NCI-H1048 (cell line): ENCODE measurements around the gene MAP7D3.

ENCODE experiments used
- DNase-seq: peaks from one replicate; lab custom pipeline; 2025; lab: John Stamatoyannopoulos, UW

Gene MAP7D3

DNA sequence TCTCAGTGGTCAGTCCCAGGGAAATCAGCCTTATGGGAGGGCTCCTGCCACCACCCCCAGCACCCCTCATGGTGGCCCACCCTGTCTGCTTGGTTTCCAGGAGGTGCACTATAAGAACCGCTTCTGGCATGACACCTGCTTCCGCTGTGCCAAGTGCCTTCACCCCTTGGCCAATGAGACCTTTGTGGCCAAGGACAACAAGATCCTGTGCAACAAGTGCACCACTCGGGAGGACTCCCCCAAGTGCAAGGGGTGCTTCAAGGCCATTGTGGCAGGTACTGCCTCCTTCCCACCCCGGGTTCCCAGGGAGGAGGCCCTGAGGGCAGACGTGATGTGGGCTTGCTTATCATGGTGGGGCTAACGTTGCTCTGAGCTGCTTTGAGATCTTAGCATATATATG lies 44.3 kb downstream of the MAP7D3 start:
- no peak for DNase-seq

DNA sequence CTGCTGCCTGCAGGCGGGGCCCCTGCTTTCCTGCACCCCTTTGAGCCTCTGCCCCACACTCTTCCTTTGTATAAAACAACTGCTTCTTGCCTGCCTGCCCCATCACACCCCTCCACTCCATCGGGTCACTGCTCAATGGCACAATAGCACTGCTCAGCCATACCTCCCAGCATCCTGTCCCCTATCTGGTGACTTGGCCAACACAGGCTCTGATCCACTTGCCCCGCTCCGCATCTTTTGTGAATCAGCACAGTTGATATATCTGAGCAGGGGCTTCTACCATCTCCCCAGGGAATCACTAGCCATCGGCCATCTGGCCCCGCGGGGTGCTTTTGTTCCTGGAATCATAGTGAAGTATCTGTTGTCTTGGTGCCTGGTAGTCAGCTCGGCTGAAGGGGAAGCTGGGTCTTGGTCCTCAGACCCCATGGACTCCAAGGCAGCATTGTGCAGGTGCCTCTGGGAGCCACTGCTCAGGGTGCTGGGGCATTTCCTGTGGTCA lies 45.3 kb downstream of the MAP7D3 start:
- DNase-seq: no peak

- DNase-seq: no peak
Measured at GRCh38 chrX:136204571-136204970, 46.6 kb downstream of the MAP7D3 start.

DNA sequence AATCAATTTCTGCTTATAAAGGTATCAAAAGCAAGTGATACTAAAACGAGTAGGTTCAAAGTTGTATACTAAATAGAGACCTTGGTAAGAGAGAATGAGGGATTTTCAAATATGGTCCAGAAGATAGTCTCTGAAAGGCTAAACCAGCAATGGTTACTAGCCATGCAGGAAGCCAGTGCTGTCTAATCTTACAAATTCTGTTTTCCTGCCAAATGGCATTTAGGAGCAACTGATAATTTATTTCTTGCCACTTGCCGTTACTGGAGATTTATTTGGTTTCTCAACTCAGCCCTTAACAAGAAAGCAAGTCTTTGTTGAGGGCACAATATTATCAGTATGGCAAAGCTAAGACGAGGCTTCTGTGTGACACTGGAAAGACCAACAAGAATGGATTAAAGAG lies 47.2 kb downstream of the MAP7D3 start:
- no peak for DNase-seq

DNA sequence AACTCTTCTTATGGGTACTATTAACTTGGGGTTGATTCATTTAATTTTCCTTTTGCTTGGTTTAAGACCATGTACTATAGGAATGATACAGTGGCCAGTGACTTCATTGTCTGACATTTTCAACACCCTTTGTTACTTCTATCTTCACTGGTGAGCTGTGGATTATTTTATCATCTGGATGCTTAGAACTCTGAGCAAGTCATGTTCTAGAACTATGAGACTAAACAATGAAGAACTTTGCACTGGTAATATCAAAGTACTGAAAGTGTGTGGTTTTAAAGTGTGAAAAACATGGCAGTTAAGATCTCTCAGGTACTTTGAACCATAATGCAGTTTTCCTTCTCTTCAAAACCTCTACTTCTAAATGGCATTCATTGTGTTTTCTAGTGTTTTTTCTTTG lies 47.8 kb downstream of the MAP7D3 start:
- no peak for DNase-seq

- DNase-seq: no peak
Measured at GRCh38 chrX:136202889-136203288, 48.3 kb downstream of the MAP7D3 start.

GRCh38 chrX:136201601-136202000 lies 49.6 kb downstream of the MAP7D3 start:
- DNase-seq: no peak

- DNase-seq: no peak
Measured at GRCh38 chrX:136200466-136200865, 50.7 kb downstream of the MAP7D3 start.

- no peak for DNase-seq
Measured at GRCh38 chrX:136199365-136199764, 51.8 kb downstream of the MAP7D3 start.

DNA sequence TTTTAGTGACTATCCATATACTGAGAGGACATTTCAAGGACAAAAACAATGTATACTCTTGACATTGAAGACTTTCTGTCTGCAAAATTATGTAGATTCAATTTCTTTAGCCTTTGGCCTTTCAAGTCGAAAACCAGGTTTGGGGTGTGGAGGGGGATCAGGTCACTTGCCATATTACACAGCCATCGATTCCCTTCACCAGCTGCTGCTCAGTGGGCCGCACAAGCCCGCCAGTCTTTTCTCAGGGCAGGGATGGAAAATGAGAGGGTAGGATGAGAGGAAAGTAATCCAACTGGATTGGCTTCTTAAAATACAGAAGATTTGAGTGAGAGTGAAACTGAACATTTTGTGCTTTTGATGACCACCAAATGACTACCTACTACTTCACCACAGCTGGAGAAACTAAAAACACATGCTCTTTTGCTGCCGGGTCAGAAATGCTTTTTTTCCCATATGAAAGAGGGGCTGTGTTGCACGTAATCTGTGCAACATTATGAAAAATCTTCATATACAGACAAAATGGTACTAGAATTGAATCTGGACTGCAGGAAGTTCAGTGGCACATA lies 52.4 kb downstream of the MAP7D3 start:
- no peak for DNase-seq

DNA sequence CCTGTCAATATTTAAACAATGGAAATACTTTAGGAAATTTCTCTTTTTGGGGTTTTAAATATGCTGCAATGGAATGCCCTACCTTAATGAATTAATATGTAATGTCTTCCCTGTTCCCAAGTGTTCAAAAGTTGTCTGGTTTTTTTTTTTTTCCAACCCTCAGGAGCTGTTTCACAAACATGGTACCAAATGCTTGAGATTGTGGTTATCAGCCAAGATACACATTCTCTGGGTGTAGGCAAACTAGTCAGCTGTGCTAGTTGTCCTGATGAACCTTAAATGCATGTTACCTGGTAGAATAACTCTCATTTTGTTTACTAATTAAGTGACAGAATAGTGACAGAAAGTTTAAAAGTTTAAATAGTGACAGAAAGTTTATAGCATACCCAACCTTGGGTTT lies 53.2 kb downstream of the MAP7D3 start:
- no peak for DNase-seq

GRCh38 chrX:136196691-136197155 lies 54.5 kb downstream of the MAP7D3 start:
- no peak for DNase-seq

GRCh38 chrX:136195247-136195646 lies 56.0 kb downstream of the MAP7D3 start:
- no peak for DNase-seq

- DNase-seq: no peak
Measured at GRCh38 chrX:136194536-136194935, 56.7 kb downstream of the MAP7D3 start.

GRCh38 chrX:136193771-136194170 lies 57.4 kb downstream of the MAP7D3 start:
- DNase-seq: no peak

DNA sequence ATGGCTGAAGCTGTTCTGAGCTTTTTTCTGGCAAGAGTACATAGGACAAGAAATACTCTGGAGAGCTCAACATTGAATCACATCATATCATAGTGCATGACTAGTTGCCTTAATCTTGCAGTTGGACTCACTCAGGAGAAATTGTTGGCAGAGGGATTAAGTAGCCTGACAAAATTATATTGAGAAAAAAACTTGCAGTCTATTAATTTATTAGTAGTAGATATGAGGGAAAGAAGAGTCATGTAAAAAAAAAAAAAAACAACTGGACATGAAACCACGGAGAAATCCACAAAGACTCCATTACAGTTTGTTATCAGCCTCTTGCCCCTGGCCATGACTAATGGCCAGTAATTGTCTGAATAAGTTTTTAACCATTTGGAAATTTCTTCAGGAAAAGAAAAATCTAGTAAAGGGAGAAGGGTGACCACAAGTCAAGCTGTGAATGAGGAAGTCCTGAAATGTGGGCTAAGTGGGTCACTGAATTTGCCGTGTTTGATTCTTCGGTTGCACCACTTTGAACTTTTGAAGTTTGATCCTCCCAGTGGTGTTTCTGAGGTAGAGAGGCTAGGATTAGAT lies 58.3 kb downstream of the MAP7D3 start:
- DNase-seq: no peak

GRCh38 chrX:136192135-136192534 lies 59.1 kb downstream of the MAP7D3 start:
- DNase-seq: no peak

GRCh38 chrX:136191171-136191570 lies 60.0 kb downstream of the MAP7D3 start:
- no peak for DNase-seq

DNA sequence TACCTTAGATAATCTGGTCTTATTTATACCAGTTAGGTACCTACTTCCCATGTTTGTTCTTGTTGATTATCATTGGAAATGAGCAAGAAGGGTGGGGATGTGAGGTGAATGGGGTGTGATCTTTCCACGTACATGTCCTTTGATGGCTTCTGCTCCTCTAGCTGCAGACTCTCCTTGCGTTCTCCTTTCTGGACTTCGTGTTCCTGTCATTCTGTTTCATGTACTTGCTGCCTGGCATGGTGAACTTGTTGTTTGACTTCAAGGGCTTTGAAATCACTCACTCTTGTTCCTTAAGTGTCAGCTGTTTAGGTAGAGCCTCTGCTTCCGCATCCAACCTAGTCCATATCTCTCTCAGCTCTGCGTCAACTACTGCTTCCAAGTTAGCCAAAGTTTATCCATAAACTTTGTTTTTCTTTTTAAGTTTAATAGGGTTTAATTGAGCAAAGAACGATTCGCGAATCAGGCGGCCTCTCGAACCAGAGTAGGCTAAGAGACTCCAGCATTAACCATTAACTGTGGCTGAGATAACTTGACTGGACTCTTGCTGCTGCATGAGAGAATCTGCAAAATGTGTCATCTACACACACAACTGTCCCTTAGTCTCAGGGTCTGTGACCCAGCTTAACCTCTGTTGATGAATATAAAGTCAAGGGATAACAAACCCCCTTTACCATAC lies 61.0 kb downstream of the MAP7D3 start:
- DNase-seq: no peak

DNA sequence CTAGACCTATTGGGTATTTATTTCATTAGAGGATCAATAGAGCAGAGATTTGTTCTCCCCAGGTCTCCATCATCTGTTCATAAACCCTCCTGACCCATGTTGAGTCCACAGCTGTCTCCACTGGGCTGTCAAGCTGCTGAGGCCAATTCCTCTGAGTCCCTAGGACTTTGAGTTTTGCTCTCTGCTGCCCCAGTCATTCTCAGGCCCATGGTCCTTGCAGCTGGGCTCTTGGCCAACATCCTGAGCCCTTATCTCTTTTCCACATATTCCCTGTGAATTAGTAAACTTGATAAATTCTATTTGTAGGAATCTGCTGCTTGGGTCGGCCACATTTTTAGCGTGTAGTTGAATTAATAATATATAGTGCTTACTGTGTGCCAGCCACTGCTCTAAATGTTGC lies 62.0 kb downstream of the MAP7D3 start:
- no peak for DNase-seq

- no peak for DNase-seq
Measured at GRCh38 chrX:136186023-136186413, 65.2 kb downstream of the MAP7D3 start.

DNA sequence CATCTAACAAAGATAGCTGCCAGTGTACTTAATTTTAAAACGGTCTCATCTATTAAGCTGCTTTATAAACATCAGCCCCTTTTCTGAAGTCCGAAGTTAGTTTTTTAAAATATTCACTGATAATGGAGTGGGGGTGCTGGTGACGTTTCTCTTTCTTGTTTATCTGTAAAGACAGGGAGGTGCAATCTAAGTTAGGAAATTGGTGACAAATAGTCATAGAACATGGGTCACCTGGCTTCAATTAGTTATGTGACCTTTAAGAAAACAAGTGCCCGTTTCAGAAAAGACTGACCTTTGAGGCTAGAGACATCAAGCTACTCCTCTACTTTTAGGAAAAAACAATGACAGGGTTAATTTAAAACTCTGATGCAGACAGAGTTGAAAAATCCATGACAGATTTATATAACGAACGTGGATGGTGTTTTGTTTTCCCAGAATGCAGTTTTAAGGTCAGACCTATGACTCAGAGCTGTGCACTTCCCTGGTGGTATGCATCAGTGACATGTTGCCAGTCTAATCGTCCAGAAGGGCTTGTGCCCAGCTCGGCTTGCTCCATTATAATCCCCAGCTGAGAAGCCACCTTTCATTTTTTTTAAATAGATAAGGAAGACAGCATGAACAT lies 65.7 kb downstream of the MAP7D3 start:
- no peak for DNase-seq

GRCh38 chrX:136183917-136184316 lies 67.3 kb downstream of the MAP7D3 start:
- no peak for DNase-seq
